WERI-Rb-1 (cell line): ENCODE data around the gene ITCH.
"Not testable (repeated sequence)": the region's sequence is repeated elsewhere in the genome, so short reads cannot be mapped to it uniquely, and the experiment has no call there.

Source experiments
- DNase-seq: peaks from one replicate; pipeline ENCODE4 v3.0.0-alpha.2; 2020
- H3K27ac ChIP-seq: fragments of 250-450 bp; sonication (Bioruptor Pico); 2 replicates; pipeline ENCODE4 v1.5.1; 2020; ENCODE audit warnings: mild to moderate bottlenecking, moderate library complexity
- H3K27me3 ChIP-seq: fragments of 250-450 bp; sonication (Bioruptor Pico); 2 replicates; pipeline ENCODE4 v1.5.1; 2021; ENCODE audit warnings: mild to moderate bottlenecking, low read depth, moderate library complexity; ENCODE audit not compliant: insufficient read depth, severe bottlenecking
- H3K36me3 ChIP-seq: fragments of 250-450 bp; sonication (Bioruptor Pico); 2 replicates; pipeline ENCODE4 v1.5.1; 2020; ENCODE audit warnings: mild to moderate bottlenecking, moderate library complexity
- H3K4me3 ChIP-seq: 2 replicates; pipeline ENCODE4 v1.5.1; 2011; ENCODE audit warnings: low read depth, mild to moderate bottlenecking, control low read depth, low read length
- H3K9me3 ChIP-seq: fragments of 250-450 bp; sonication (Bioruptor Pico); 2 replicates; pipeline ENCODE4 v1.5.1; 2021; ENCODE audit warnings: mild to moderate bottlenecking, moderate library complexity; ENCODE audit not compliant: severe bottlenecking
- TF ChIP-seq, protein P1 (sequence below): IDR thresholded peaks from 2 replicates; pipeline ENCODE4 v1.5.1; 2011; ENCODE audit warnings: low read depth, mild to moderate bottlenecking, control low read depth, inconsistent platforms, low read length

Gene ITCH

GRCh38 chr20:34367155-34367554 is 4.1 kb downstream of the ITCH start:
- TF ChIP-seq, protein P1, sequence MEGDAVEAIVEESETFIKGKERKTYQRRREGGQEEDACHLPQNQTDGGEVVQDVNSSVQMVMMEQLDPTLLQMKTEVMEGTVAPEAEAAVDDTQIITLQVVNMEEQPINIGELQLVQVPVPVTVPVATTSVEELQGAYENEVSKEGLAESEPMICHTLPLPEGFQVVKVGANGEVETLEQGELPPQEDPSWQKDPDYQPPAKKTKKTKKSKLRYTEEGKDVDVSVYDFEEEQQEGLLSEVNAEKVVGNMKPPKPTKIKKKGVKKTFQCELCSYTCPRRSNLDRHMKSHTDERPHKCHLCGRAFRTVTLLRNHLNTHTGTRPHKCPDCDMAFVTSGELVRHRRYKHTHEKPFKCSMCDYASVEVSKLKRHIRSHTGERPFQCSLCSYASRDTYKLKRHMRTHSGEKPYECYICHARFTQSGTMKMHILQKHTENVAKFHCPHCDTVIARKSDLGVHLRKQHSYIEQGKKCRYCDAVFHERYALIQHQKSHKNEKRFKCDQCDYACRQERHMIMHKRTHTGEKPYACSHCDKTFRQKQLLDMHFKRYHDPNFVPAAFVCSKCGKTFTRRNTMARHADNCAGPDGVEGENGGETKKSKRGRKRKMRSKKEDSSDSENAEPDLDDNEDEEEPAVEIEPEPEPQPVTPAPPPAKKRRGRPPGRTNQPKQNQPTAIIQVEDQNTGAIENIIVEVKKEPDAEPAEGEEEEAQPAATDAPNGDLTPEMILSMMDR, result no peak
- DNase-seq, result no peak
- H3K27ac ChIP-seq, result no peak overlapping the region

DNA sequence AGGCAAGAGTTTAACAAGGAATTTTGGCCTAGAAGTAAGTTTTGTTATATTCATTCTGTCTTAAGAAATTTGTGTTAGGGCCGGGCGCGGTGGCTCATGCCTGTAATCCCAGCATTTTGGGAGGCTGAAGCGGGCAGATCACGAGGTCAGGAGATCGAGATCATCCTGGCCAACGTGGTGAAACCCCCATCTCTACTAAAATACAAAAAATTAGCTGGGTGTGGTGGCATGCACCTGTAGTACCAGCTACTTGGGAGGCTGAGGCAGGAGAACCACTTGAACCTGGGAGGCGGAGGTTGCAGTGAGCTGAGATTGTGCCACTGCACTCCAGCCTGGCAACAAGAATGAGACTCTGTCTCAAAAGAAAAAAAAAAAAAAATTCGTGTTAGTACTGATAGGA is 4.8 kb downstream of the ITCH start:
- H3K4me3 ChIP-seq, DNase-seq, H3K9me3 ChIP-seq, H3K27me3 ChIP-seq, H3K27ac ChIP-seq: not testable (repeated sequence)
- peaks cover 45% of the 10 kb centered on the region for H3K36me3 ChIP-seq

More at GRCh38 chr20:34367155-34367554, 4.1 kb downstream of the ITCH start:
- Histone ChIP-seq H3K27me3 (no peaks in the 10 kb centered on the region), H3K36me3 (peaks cover 41% of the 10 kb centered on the region), H3K9me3 (no peaks in the 10 kb centered on the region), H3K4me3 (no peak overlapping the region)

DNA sequence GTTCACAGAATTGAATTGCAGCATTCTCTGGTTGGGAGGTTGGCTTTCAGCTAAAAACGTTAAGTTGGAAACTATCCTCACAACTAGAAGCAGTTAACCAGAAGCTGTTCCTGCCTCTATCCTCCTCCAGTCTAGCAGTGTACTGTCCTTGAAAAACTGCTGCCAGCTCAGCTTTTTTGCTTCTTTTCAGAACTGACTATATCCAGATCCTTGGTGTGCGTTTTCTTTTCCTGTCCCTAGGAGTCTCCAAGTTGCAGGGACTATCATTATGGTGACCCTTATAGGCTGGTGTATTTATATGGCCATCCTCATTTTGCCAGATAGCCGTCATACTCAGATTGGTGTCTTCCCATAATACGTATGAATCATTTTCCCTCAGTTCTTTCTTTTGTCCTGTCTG is 5.5 kb downstream of the ITCH start:
- no peak for DNase-seq
- no peaks in the 10 kb centered on the region for H3K9me3 ChIP-seq
- no peak overlapping the region for H3K27ac ChIP-seq
- TF ChIP-seq, protein P1, result no peak
- H3K36me3 ChIP-seq, result peaks cover 49% of the 10 kb centered on the region
- no peaks in the 10 kb centered on the region for H3K27me3 ChIP-seq
- H3K4me3 ChIP-seq, result no peak overlapping the region

DNA sequence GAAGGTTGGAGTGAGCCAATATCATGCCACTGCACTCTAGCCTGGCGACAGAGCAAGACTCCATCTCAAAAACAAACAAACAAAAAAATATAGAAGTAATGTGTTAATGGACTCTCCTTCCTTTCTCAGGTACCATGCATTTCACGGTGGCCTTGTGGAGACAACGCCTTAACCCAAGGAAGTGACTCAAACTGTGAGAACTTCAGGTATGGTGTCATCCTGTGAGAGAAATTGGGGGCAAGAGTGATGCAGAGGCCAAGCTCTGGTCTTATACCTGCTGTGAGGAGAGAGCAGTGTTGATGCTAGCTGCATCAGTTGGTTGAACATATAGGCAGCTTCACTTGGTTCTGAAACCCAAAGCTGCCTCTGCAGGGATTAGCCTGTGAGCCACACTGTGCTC is 6.2 kb downstream of the ITCH start:
- H3K27ac ChIP-seq, result no peak overlapping the region
- H3K36me3 ChIP-seq, result peaks cover 56% of the 10 kb centered on the region
- TF ChIP-seq, protein P1, result no peak
- no peak overlapping the region for H3K4me3 ChIP-seq
- H3K27me3 ChIP-seq, result no peaks in the 10 kb centered on the region
- H3K9me3 ChIP-seq, result no peaks in the 10 kb centered on the region
- no peak for DNase-seq

DNA sequence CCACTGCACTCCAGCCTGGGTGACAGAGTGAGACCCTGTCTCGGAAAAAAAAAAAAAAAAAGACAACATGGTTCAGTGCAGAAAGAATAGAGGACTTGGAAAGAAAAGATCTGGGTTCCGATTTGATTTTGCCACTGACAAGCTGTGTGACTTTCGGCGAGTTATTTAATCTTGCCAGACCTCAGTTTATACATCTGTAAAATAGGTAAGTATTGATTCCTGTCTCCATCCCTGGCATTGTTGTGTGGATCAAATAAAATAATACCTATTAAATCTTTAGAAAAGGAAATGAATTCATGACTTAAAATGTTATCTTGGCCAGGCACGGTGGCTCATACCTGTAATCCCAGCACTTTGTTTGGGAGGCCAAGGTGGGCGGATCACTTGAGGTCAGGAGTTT is 7.0 kb downstream of the ITCH start:
- Histone ChIP-seq H3K27ac (no peak overlapping the region), H3K4me3 (no peak overlapping the region), H3K9me3 (no peaks in the 10 kb centered on the region), H3K27me3 (no peaks in the 10 kb centered on the region), H3K36me3 (peaks cover 60% of the 10 kb centered on the region)
- TF ChIP-seq, protein P1, result no peak
- no peak for DNase-seq

- Histone ChIP-seq H3K36me3 (peaks cover 60% of the 10 kb centered on the region), H3K27me3 (no peaks in the 10 kb centered on the region), H3K9me3 (no peaks in the 10 kb centered on the region), H3K27ac (no peak overlapping the region), H3K4me3 (no peak overlapping the region)
- DNase-seq, result no peak
- TF ChIP-seq, protein P1, result no peak
These were observed 10.4 kb downstream of the ITCH start for GRCh38 chr20:34373445-34373844.
